HG03139 (cell line): Measurements from ENCODE around the gene GPR137B.

ENCODE experiments used
- ATAC-seq: cut with Tn5 transposase; IDR thresholded peaks from one replicate; pipeline ENCODE4 v1.9.1; 2021; ENCODE audit not compliant: unreplicated experiment

GPR137B gene

GRCh38 chr1:236253119-236253518, 110.8 kb downstream of the GPR137B start:
- ATAC-seq = no peak

GRCh38 chr1:236253918-236254637, 111.7 kb downstream of the GPR137B start:
- no peak for ATAC-seq

GRCh38 chr1:236257216-236257615, 114.9 kb downstream of the GPR137B start:
- no peak for ATAC-seq

- ATAC-seq = no peak
Observed at GRCh38 chr1:236258114-236258622, 115.8 kb downstream of the GPR137B start.
